Uterus (tissue), 2 donors: ENCODE measurements around the gene SAMMSON.

Experiments used
- CTCF ChIP-seq, 4 experiments: fragments of 200-600 bp in 2 of 4; fragments of 450-650 bp in 2 of 4; sonication (generic) in 2 of 4; IDR thresholded peaks; one replicate each; pipeline ENCODE4 v1.5.1; 2016 to 2019; ENCODE audit warnings: antibody characterized with exemption in 4 of 4, mild to moderate bottlenecking in 2 of 4, moderate library complexity in 1 of 4
- POLR2A ChIP-seq, 2 donors: fragments of 450-650 bp; IDR thresholded peaks; one replicate each; pipeline ENCODE4 v1.6.1; 2016; ENCODE audit warnings: antibody characterized with exemption in 2 of 2, mild to moderate bottlenecking in 1 of 2, moderate library complexity in 1 of 2

GRCh38 chr3:69963643-69964042, 35.9 kb upstream of the SAMMSON start:
- TF ChIP-seq CTCF (IDR thresholded peaks at IDR 0.05) (no peak), POLR2A (IDR thresholded peaks at IDR 0.05) (no peak)
